ENCODE data around the gene COL6A1.

COL6A1 gene

DNA sequence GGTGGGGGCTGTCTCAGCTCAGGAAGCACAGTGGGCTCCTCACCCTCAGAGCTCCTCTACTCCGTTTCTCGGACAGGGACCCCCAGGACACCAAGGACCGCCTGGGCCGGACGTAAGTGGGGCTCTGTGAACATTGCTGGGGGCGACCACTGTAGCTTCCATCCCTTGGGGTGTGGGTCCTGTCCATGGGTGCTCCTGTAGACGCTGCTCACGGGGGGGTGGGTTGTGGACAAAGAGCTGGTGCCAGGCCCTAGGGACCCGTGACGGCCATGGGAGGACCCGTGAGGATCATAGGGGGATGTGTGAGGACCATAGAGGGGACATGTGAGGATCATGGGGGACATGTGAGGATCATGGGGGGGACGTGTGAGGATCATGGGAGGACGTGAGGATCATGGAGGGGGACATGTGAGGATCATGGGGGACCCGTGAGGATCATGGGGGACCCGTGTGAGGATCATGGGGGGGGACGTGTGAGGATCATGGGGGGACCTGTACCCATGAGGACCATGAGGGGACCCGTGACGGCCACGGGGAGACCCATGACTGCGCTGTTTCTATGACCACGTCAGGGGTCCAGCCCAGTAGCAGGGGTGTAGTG is 18.1 kb downstream of the COL6A1 start:
- H3K27me3 ChIP-seq (ENCODE audit: insufficient read depth, low read length, poor library complexity): no peaks in the 10 kb centered on the region
- H4K20me1 ChIP-seq (ENCODE audit: insufficient read depth, low read length): no peaks in the 10 kb centered on the region; the same call in 1 of the 2 replicates
- H3K27ac ChIP-seq (ENCODE audit: low read length): no peak overlapping the region
- H3K79me2 ChIP-seq (ENCODE audit: insufficient read depth, low read length): no peaks in the 10 kb centered on the region
- ATAC-seq (ENCODE audit: insufficient read depth, low read depth): no peak
- no peak overlapping the region for H3K9ac ChIP-seq (ENCODE audit: low read depth, low read length)
- no peak for DNase-seq
- no peaks in the 10 kb centered on the region for H3K9me3 ChIP-seq (ENCODE audit: insufficient read depth, low read length, severe bottlenecking)
- no peaks in the 10 kb centered on the region for H3K4me1 ChIP-seq (ENCODE audit: insufficient read depth, low read length)
- no peaks in the 10 kb centered on the region for H3K36me3 ChIP-seq (ENCODE audit: insufficient read depth, low read length)
- no peak overlapping the region for H2AFZ ChIP-seq (ENCODE audit: low read depth, low read length)
- TF ChIP-seq, protein P1, sequence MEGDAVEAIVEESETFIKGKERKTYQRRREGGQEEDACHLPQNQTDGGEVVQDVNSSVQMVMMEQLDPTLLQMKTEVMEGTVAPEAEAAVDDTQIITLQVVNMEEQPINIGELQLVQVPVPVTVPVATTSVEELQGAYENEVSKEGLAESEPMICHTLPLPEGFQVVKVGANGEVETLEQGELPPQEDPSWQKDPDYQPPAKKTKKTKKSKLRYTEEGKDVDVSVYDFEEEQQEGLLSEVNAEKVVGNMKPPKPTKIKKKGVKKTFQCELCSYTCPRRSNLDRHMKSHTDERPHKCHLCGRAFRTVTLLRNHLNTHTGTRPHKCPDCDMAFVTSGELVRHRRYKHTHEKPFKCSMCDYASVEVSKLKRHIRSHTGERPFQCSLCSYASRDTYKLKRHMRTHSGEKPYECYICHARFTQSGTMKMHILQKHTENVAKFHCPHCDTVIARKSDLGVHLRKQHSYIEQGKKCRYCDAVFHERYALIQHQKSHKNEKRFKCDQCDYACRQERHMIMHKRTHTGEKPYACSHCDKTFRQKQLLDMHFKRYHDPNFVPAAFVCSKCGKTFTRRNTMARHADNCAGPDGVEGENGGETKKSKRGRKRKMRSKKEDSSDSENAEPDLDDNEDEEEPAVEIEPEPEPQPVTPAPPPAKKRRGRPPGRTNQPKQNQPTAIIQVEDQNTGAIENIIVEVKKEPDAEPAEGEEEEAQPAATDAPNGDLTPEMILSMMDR (IDR thresholded peaks at IDR 0.05; ENCODE audit: borderline replicate concordance, extremely low read depth, low read length, poor library complexity, severe bottlenecking): no peak
- TF ChIP-seq EZH2 (IDR thresholded peaks at IDR 0.05; ENCODE audit: borderline replicate concordance, low read depth, low read length, severe bottlenecking): no peak
- H3K4me2 ChIP-seq (ENCODE audit: insufficient read depth, low read length): no peak overlapping the region
- no peak overlapping the region for H3K4me3 ChIP-seq (ENCODE audit: low read depth in 1 of 2, low read length in 2 of 2)

DNA sequence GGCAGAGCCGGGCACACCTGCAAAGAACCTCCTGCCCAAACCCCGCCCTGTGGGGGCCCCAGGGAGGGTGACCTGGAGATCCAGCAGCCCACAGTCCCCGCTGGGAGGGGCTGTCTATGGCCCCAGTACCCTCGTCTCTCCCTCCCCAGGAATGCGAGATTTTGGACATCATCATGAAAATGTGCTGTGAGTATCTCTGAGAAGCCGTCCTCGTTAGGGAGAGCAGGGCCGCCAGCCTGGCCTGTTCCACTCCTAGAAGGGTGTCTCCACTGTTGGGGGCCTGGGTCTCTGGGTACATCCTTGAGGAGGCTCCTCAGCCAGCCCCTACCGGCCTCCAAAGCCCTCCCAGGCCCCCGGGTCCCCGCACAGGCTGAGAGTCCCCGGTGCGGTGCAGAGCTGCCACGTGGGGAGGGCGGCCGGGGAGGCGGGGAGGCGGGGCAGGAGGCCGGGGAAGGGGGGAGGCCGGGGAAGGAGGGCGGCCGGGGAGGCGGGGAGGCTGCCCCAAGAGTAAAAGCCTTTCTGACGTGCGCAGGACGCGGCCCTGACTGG is 18.7 kb downstream of the COL6A1 start:
- DNase-seq (no peak), ATAC-seq (ENCODE audit: insufficient read depth, low read depth) (no peak)
- no peak overlapping the region for H3K4me3 ChIP-seq (ENCODE audit: low read depth in 1 of 2, low read length in 2 of 2)
- H3K27me3 ChIP-seq (ENCODE audit: insufficient read depth, low read length, poor library complexity): no peaks in the 10 kb centered on the region
- H3K79me2 ChIP-seq (ENCODE audit: insufficient read depth, low read length): no peaks in the 10 kb centered on the region
- no peaks in the 10 kb centered on the region for H3K4me1 ChIP-seq (ENCODE audit: insufficient read depth, low read length)
- TF ChIP-seq, protein P1 (IDR thresholded peaks at IDR 0.05; ENCODE audit: borderline replicate concordance, extremely low read depth, low read length, poor library complexity, severe bottlenecking): no peak
- TF ChIP-seq EZH2 (IDR thresholded peaks at IDR 0.05; ENCODE audit: borderline replicate concordance, low read depth, low read length, severe bottlenecking): no peak
- no peak overlapping the region for H2AFZ ChIP-seq (ENCODE audit: low read depth, low read length)
- H4K20me1 ChIP-seq (ENCODE audit: insufficient read depth, low read length): no peaks in the 10 kb centered on the region
- no peak overlapping the region for H3K4me2 ChIP-seq (ENCODE audit: insufficient read depth, low read length)
- no peaks in the 10 kb centered on the region for H3K36me3 ChIP-seq (ENCODE audit: insufficient read depth, low read length)
- H3K9ac ChIP-seq (ENCODE audit: low read depth, low read length): no peak overlapping the region
- no peaks in the 10 kb centered on the region for H3K9me3 ChIP-seq (ENCODE audit: insufficient read depth, low read length, severe bottlenecking)
- H3K27ac ChIP-seq (ENCODE audit: low read length): no peak overlapping the region

DNA sequence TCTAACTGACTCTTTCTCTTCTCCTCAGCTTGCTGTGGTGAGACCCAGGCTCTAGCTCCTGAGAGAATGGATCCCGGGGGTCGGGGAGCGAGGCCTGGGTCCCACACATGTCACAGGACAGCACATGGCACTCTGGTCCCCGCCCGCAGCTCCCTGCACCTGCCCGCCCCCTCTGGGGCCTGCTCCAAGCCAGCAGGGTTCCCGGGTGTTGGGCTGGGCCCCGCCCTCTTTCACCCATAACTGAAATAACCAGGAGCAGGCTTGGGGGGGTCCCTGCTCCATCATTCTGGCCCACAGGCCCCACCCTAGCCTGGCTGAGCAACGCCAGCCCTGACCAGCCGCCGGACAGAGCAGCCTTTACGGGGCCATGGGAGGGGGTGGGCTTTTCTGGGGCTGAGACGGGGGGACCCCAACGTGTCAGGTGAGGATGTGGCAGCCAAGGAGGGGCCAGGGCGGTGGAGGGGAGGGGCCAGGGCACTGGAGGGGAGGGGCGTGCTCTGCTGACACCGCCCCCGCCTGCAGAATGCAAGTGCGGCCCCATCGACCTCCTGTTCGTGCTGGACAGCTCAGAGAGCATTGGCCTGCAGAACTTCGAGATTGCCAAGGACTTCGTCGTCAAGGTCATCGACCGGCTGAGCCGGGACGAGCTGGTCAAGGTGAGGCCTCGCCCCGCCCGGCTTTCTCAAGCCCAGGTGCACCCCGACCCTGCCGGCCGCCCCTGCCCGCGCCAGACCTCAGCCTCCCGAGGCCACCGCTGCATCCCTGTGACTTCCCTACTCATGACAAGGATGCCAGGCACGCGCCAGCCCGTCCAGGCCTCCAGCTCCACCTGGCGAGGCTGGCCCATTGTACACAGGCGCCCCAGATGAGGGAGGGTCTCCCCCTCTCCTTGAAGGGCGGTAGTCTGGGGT is 19.4 kb downstream of the COL6A1 start:
- H3K4me3 ChIP-seq (ENCODE audit: low read depth in 1 of 2, low read length in 2 of 2): no peak overlapping the region
- H3K4me2 ChIP-seq (ENCODE audit: insufficient read depth, low read length): no peak overlapping the region
- no peaks in the 10 kb centered on the region for H3K4me1 ChIP-seq (ENCODE audit: insufficient read depth, low read length)
- TF ChIP-seq, protein P1 (IDR thresholded peaks at IDR 0.05; ENCODE audit: borderline replicate concordance, extremely low read depth, low read length, poor library complexity, severe bottlenecking): no peak
- TF ChIP-seq EZH2 (IDR thresholded peaks at IDR 0.05; ENCODE audit: borderline replicate concordance, low read depth, low read length, severe bottlenecking): no peak
- H2AFZ ChIP-seq (ENCODE audit: low read depth, low read length): no peak overlapping the region
- H3K9me3 ChIP-seq (ENCODE audit: insufficient read depth, low read length, severe bottlenecking): no peaks in the 10 kb centered on the region
- H3K27ac ChIP-seq (ENCODE audit: low read length): no peak overlapping the region
- ATAC-seq (ENCODE audit: insufficient read depth, low read depth) (no peak), DNase-seq (no peak)
- H3K27me3 ChIP-seq (ENCODE audit: insufficient read depth, low read length, poor library complexity): no peaks in the 10 kb centered on the region
- no peak overlapping the region for H3K9ac ChIP-seq (ENCODE audit: low read depth, low read length)
- no peaks in the 10 kb centered on the region for H3K36me3 ChIP-seq (ENCODE audit: insufficient read depth, low read length)
- H4K20me1 ChIP-seq (ENCODE audit: insufficient read depth, low read length): no peaks in the 10 kb centered on the region
- H3K79me2 ChIP-seq (ENCODE audit: insufficient read depth, low read length): no peaks in the 10 kb centered on the region
